Measurements from ENCODE around the gene FXN.
"Not testable (repeated sequence)": the region's sequence is repeated elsewhere in the genome, so short reads cannot be mapped to it uniquely, and the experiment has no call there.

The FXN gene

DNA sequence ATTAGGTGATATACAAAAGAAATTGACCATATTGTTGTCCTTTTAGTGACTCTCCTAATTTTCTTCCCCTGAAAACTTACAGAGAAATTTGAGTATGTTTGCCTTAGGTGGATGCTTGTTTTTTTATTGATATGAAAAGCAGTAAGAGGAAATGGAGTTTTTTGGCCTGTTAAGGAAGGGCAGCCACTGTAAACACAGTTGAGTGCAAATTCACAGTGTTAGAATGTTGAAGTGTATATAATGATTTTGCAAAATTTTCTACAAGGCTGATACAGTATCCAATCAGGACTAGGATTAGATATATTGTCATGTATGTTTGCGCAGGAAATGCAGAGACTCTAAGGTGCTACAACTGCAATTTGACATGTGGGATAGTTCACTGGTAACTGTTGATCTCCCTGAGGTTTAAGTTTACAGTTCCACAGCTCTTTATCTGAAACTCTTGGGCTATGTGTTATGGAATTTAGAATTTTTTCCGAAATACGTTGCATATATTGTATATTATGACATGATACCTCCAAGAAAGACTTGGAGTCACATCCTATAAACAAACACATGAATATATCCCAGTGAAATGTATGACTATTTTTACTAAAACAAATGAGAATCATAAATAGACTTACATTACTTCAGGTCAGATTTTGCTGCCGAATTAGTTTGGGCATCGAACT lies 62.5 kb downstream of the FXN start:
- DNase-seq (ENCODE audit: low read depth in 2 of 3, low spot score in 1 of 3), result no peak

- not testable (repeated sequence) for DNase-seq (ENCODE audit: low read depth in 2 of 3, low spot score in 1 of 3)
Observed at GRCh38 chr9:69103348-69103996, 67.9 kb downstream of the FXN start.

DNA sequence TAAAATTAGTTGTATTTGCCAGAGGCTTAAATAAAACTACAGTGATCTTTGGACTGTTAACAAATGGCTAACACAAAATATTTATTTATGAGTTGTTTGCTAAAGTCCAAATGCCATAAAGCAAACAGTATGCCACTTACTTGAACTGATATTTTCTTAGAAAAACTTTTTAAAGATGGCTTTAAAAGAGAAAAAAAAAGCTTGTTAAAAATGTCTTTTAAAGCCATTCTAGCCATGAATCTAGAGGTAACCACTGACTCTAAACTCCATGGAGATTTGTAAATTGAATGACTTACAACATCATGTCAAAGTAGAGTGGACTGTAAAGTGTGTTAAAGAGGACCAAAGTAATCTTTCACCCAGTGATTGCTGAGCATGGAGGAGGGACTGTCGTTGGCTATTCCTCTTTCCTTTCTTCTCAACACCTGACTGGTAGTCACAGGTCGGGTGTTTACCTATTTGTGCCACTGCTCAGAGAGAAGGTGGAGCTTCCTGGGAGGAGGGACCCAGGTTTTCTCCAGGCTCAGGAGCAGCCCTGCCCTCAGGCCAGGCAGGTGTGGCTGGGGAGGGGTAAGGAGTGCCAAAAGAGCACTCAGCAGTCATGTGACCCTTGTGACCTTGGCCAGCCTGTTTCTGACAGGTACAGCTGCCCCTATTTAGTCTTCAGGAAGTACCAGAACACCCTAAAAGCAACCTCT lies 69.4 kb downstream of the FXN start:
- no peak for DNase-seq (ENCODE audit: low read depth in 2 of 3, low spot score in 1 of 3)

DNA sequence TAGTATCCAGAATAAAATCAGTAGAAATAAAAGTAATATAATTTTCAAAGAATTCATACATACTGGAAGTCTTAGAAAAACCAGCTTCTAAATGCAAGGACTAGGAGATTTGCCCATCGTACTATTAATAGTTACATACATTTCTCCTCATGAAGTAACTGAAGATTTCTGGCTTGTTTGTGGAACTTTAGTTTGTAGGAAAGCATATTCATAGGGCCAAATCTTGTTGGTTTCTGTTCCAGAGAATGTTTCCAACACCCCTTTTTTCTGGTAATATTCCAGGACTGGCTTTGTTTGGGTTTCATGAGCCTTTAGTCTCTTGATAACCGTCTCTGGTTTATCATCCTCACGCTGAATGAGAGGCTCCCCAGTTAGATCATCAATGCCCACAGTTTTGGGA lies 72.2 kb downstream of the FXN start:
- no peak for DNase-seq (ENCODE audit: low read depth in 2 of 3, low spot score in 1 of 3)

GRCh38 chr9:69108706-69109105 lies 73.2 kb downstream of the FXN start:
- not testable (repeated sequence) for DNase-seq (ENCODE audit: low read depth in 2 of 3, low spot score in 1 of 3)

DNA sequence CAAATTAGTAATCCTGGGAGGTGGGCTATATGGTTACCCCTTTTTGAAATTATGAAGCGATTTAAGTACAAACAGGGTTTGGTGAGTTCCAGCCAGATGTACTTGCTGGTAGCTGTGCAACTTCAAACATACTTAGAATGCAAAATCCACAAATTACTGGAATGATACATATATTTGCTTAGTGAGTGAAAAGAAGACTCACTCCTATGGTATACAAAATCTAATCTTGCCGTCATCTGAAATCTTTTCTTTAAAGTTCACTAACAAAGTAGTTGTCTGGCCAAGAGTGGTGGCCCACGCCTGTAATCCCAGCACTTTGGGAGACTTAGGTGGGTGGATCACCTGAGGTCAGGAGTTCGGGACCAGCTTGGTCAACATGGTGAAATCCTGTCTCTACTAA lies 73.6 kb downstream of the FXN start:
- no peak for DNase-seq (ENCODE audit: low read depth in 2 of 3, low spot score in 1 of 3)

DNA sequence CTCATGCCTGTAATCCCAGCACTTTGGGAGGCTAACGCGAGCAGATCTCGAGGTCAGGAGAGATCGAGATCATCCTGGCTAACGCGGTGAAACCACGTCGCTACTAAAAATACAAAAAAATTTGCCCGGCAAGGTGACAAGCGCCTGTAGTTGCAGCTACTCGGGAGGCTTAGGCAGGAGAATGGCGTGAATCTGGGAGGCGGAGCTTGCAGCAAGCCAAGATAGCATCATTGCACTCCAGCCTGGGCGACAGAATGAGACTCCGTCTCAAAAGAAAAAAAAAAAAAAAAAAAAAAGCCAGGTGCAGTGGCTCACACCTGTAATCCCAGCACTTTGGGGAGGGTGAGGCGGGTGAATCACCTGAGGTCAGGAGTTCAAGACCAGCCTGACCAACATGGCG lies 77.1 kb downstream of the FXN start:
- not testable (repeated sequence) for DNase-seq (ENCODE audit: low read depth in 2 of 3, low spot score in 1 of 3)

- no peak for DNase-seq (ENCODE audit: low read depth in 2 of 3, low spot score in 1 of 3)
Observed at GRCh38 chr9:69115621-69116020, 80.1 kb downstream of the FXN start.

GRCh38 chr9:69118656-69119055 lies 83.1 kb downstream of the FXN start:
- DNase-seq (ENCODE audit: low read depth in 2 of 3, low spot score in 1 of 3), result no peak

DNA sequence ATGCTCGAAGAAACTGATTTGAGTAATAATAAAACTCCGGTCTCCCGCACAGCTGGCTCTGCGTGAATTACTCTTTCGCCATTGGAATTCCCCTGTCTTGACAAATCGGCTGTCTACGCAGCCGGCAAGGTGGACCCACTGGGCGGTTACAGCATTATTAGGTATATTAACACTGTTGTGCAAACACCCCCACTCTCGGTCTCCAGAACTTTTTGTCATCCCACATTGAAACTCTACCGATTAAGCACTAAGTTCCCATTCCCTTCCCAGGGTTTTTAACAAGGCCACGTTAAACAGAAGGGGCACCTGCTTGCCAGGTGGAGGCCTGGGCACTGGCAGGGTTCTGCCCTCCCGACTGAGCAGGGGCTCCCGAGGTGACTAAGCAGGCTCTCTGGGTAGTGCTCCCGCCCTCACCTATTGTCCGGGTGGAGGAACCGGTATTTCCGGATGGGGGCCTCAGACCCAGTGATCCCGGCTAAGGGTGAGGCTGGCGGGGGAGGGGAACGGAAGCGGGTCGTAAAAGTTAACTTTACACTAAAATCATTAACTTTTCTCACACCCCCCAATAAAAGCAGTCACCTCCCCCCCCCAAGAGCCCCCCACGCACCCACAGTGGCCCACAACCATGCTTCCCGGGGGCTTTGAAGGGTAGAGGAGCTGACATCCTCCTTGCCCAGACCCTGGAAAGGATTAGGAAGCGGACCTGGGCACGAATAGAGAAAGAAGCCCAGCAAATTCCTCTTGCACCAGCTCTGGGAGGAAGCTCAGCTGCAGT lies 85.0 kb downstream of the FXN start:
- no peak for DNase-seq (ENCODE audit: low read depth in 2 of 3, low spot score in 1 of 3)

DNA sequence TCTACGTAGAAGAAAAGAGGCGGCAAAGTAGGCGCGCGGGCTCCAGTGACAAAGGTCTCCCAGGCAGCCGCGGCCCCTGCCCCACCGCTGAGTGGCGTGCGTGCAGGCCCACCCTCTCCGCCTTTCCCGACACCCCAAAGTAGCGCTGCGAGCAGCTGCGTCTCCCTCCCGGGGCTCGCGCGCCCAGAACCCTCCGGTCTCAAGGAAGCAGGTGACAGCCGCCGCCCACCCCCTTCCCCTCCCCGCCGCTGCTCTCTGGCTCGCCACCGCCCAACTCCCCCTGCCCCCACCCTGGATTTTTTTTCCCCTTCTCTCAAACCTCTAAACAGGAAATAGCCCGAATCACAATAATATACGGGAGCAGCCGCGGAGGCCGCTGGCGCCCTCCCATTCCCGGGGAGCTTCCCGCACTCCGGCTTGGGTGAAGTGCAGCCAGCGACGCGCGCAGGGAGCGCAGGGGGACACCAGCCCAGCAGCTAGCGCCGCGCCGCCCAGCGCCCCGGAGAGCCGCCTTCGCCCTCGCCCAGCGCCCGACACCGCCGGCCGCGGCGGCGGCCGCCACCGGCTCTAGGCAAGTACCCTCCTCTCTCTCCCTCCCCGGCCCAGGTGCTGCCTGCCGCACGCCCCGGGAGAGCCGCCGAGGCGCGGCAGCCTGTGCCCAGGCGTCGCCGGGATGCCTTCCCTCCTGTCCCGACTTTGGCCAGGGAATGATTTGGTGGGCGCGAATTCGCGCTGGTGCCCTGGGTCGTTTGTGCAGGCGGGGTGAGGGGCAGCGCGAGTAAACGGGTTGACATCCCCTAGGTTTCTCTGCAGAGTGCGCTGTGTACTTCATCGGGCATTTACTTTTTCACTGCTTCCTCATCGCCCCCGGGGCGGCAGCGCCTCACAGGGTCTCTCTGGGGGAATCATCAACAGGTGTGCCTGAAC lies 85.9 kb downstream of the FXN start:
- no peak for DNase-seq (ENCODE audit: low read depth in 2 of 3, low spot score in 1 of 3)

- no peak for DNase-seq (ENCODE audit: low read depth in 2 of 3, low spot score in 1 of 3)
Observed at GRCh38 chr9:69122082-69122548, 86.6 kb downstream of the FXN start.

DNA sequence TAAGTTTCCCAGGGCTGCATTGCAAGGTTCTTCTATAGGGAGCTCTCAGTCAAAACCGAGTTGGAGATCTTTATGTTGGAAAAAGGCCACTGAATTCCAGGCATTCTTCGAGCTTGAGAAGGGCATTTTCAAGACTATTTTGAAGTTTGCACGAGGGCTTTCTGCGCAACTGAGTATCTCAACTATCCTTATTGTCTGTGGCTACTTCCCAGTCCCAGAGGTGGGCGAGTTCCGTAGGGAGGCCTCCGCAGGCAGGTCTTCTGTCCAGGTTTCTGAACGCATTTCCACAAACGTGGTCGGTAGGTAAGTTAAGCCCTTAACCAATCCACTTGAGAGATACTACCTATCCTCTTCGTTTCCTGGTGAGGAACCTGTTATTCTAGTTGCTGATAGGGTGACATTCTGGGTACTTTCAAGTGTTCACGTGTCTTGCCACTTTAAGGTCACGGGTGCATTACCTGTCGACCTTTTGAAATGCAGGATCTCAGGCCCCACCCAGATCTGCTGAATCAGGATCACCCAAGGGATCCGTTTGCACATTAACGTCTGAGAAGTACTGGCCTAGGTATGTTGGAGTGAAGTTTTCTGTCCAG lies 87.1 kb downstream of the FXN start:
- no peak for DNase-seq (ENCODE audit: low read depth in 2 of 3, low spot score in 1 of 3)

DNA sequence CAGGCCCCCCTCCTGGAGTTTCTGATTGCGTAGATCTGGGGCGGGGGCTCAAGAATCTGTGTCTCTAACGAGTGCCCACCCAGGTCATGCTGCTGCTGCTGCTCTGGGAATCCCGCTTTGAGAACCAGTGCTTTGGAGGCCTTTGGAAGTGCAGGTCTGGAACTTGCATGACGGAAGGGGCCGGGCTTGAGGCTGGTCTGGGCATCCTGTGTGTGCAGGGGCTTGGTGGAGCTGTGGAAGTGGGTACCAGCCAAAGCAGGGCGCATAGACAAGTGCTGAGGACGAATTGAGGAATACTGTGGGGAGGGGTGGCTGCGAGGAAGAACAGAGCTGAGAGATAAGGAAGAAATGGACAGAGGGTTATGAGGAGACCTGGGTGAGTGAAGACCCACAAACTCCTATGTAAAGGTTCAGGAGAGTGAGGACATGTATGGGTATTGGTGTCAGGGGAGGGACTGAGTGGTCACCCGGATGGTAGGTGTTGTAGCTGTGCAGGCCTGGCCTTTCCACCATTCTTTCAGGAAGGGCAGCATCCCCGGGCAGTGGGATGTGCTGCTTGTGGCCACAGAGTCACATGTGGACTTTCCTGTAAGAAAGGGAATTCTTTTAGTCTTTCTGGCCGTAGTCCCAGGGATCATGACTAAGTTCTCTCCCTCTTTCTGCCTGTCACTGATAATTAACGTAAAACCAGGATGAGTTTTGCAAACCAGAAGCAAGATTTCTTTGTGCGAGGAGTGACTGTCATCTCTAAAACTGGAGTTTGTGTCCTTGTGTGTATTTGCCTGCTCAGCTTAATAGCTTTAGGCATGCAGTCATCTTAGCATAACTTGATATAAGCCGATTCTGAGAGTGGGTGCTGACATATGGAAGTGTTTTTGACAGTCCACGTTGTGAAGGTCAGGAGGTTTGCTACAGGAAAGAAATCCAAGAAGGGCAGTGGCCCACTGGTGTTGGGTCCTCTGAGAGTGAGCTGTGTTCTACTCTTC lies 95.2 kb downstream of the FXN start:
- DNase-seq (ENCODE audit: low read depth in 2 of 3, low spot score in 1 of 3), result no peak

DNA sequence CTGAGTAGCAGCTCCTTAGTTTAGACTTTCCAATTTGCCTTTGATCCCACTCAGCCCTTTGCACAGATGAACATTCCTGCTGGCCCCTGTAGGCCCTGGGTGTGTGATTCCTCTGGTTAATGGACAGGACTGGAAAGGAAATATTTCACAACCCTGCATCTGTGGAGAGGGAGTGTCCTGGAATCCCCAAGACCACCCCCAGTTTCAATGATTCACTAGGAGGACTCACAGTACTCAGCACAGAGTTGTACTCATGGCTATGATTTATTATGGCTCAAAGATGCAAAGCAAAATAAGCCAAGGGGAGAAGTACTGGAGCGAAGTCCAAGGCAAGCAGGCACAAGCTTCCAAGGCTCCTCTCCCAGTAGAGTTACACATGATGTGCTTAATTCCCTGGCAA lies 96.1 kb downstream of the FXN start:
- no peak for DNase-seq (ENCODE audit: low read depth in 2 of 3, low spot score in 1 of 3)

GRCh38 chr9:69132361-69132760 lies 96.8 kb downstream of the FXN start:
- DNase-seq (ENCODE audit: low read depth in 2 of 3, low spot score in 1 of 3), result no peak

GRCh38 chr9:69134412-69134811 lies 98.9 kb downstream of the FXN start:
- DNase-seq (ENCODE audit: low read depth in 2 of 3, low spot score in 1 of 3), result no peak

DNA sequence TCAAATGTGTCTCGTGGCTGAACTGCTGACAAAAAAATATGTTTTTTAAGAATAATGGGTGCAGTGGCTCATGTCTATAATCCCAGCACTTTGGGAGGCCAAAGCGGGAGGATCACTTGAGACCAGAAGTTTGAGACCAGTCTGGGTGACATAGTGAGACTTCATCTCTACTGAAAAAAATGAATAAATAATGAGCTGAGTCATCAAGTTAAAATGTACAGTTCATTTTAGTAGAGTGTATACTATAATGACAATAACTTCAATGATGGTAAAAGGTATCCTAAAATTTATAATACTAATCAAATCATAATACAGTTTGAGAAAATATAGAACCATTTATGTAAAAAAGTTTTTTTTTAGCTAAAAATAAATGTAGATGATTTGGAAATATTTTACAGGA lies 100.6 kb downstream of the FXN start:
- DNase-seq (ENCODE audit: low read depth in 2 of 3, low spot score in 1 of 3), result no peak

- no peak for DNase-seq (ENCODE audit: low read depth in 2 of 3, low spot score in 1 of 3)
Observed at GRCh38 chr9:69136779-69137178, 101.2 kb downstream of the FXN start.
